ENCODE measurements around the gene BAIAP3.
"Not testable (repeated sequence)": the region's sequence is repeated elsewhere in the genome, so short reads cannot be mapped to it uniquely, and the experiment has no call there.

The BAIAP3 gene

GRCh38 chr16:1289477-1289866 is 44.0 kb upstream of the BAIAP3 start:
- DNase-seq (ENCODE audit: low read depth): no peak
- H3K4me3 ChIP-seq (ENCODE audit: low read depth, low read length): no peak overlapping the region
- TF ChIP-seq CTCF (IDR thresholded peaks at IDR 0.05; ENCODE audit: low read depth, low read length, missing control alignments): no peak

- no peak for DNase-seq (ENCODE audit: low read depth)
- TF ChIP-seq CTCF (IDR thresholded peaks at IDR 0.05; ENCODE audit: low read depth, low read length, missing control alignments): no peak
- H3K4me3 ChIP-seq (ENCODE audit: low read depth, low read length): no peak overlapping the region
Measured at GRCh38 chr16:1290063-1290501, 43.4 kb upstream of the BAIAP3 start.

- H3K4me3 ChIP-seq (ENCODE audit: low read depth, low read length): no peak overlapping the region
- TF ChIP-seq CTCF (IDR thresholded peaks at IDR 0.05; ENCODE audit: low read depth, low read length, missing control alignments): no peak
- DNase-seq (ENCODE audit: low read depth): no peak
Measured at GRCh38 chr16:1290860-1291575, 42.4 kb upstream of the BAIAP3 start.

GRCh38 chr16:1291576-1291974 is 41.9 kb upstream of the BAIAP3 start:
- TF ChIP-seq CTCF (IDR thresholded peaks at IDR 0.05; ENCODE audit: low read depth, low read length, missing control alignments): no peak
- DNase-seq (ENCODE audit: low read depth): no peak

GRCh38 chr16:1292208-1292607 is 41.2 kb upstream of the BAIAP3 start:
- H3K4me3 ChIP-seq (ENCODE audit: low read depth, low read length); DNase-seq (ENCODE audit: low read depth): not testable (repeated sequence)

More at GRCh38 chr16:1291576-1291974, 41.9 kb upstream of the BAIAP3 start:
- no peak overlapping the region for H3K4me3 ChIP-seq (ENCODE audit: low read depth, low read length)

- DNase-seq (ENCODE audit: low read depth); H3K4me3 ChIP-seq (ENCODE audit: low read depth, low read length): not testable (repeated sequence)
Measured at GRCh38 chr16:1292808-1293207, 40.6 kb upstream of the BAIAP3 start.

- H3K4me3 ChIP-seq (ENCODE audit: low read depth, low read length): no peak overlapping the region
- DNase-seq (ENCODE audit: low read depth): no peak
- no peak for TF ChIP-seq CTCF (IDR thresholded peaks at IDR 0.05; ENCODE audit: low read depth, low read length, missing control alignments)
Measured at GRCh38 chr16:1293921-1294656, 39.4 kb upstream of the BAIAP3 start.

- DNase-seq (ENCODE audit: low read depth): no peak
- no peak for TF ChIP-seq CTCF (IDR thresholded peaks at IDR 0.05; ENCODE audit: low read depth, low read length, missing control alignments)
- no peak overlapping the region for H3K4me3 ChIP-seq (ENCODE audit: low read depth, low read length)
Measured at GRCh38 chr16:1295465-1295864, 38.0 kb upstream of the BAIAP3 start.

- not testable (repeated sequence) for H3K4me3 ChIP-seq (ENCODE audit: low read depth, low read length); DNase-seq (ENCODE audit: low read depth)
Measured at GRCh38 chr16:1296688-1297017, 36.8 kb upstream of the BAIAP3 start.
